ENCODE measurements around the gene DNTT. TPM values are rescaled to one million over a fixed set of nuclear protein-coding genes. Genes with fewer than 3 reads are reported as not detected.

The DNTT gene
- total and polyA plus RNA-seq, 2 of the 13 experiments (the other 11 are each of a cell fraction or from before 2014, with no cell fraction given): not detected

DNA sequence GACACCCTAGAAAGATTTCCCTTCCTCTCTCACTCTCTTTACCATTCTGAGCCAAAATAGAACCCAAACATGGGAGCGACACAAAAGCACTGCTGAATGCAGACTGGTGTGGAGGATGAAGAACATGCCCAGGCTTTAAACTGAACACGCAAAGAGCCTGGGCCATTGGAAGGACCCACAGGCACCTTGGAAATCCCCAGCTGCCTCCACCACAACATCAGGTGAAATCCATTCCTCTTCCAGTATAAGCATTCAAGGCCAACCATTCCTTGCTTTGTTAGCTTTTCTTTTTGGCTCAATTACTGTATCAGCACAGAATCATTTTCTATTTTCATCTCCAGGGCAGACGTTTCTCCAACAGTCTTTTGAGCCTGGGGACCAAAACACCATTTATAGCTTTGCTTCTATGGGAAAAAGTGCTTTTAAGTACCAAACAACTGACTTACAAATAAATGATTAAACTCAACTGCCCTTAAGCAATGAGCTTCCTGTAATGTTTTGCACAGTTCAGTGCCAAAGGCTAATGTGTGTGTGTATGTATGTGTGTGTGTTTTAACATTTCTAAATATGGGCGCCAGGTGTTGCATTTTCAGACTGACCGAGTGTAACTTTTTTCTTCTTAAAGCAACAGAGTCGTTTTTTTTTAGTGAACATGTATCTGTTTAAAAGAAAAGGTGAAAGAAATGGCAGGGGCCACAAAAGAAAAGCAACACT lies 16.7 kb upstream of the DNTT start (continued):
- TF ChIP-seq SALL2 (CRISPR knock-in tag; IDR thresholded peaks at IDR 0.05): no peak
- TF ChIP-seq, protein P1, sequence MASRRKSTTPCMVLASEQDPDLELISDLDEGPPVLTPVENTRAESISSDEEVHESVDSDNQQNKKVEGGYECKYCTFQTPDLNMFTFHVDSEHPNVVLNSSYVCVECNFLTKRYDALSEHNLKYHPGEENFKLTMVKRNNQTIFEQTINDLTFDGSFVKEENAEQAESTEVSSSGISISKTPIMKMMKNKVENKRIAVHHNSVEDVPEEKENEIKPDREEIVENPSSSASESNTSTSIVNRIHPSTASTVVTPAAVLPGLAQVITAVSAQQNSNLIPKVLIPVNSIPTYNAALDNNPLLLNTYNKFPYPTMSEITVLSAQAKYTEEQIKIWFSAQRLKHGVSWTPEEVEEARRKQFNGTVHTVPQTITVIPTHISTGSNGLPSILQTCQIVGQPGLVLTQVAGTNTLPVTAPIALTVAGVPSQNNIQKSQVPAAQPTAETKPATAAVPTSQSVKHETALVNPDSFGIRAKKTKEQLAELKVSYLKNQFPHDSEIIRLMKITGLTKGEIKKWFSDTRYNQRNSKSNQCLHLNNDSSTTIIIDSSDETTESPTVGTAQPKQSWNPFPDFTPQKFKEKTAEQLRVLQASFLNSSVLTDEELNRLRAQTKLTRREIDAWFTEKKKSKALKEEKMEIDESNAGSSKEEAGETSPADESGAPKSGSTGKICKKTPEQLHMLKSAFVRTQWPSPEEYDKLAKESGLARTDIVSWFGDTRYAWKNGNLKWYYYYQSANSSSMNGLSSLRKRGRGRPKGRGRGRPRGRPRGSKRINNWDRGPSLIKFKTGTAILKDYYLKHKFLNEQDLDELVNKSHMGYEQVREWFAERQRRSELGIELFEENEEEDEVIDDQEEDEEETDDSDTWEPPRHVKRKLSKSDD (CRISPR knock-in tag; IDR thresholded peaks at IDR 0.05; ENCODE audit: low read depth): no peak
- TF ChIP-seq ARHGAP35 (CRISPR knock-in tag; IDR thresholded peaks at IDR 0.05; ENCODE audit: borderline replicate concordance): no peak
- no peak for TF ChIP-seq PITX1 (CRISPR knock-in tag; IDR thresholded peaks at IDR 0.05)
- TF ChIP-seq KAT8 (CRISPR knock-in tag; IDR thresholded peaks at IDR 0.05): 0 out of 2 replicates have a peak, but pooled peaks have one; percentile 37
- no peak for TF ChIP-seq ARNTL (CRISPR knock-in tag; IDR thresholded peaks at IDR 0.05)
- no peak for TF ChIP-seq ZFP36L2 (CRISPR knock-in tag; IDR thresholded peaks at IDR 0.05)
- no peak for TF ChIP-seq FOXM1 (CRISPR knock-in tag; IDR thresholded peaks at IDR 0.05)
- TF ChIP-seq PHB2 (IDR thresholded peaks at IDR 0.05; ENCODE audit: partially characterized antibody): no peak
- TF ChIP-seq ZNF572 (CRISPR knock-in tag; IDR thresholded peaks at IDR 0.05): no peak
- TF ChIP-seq, protein P2, sequence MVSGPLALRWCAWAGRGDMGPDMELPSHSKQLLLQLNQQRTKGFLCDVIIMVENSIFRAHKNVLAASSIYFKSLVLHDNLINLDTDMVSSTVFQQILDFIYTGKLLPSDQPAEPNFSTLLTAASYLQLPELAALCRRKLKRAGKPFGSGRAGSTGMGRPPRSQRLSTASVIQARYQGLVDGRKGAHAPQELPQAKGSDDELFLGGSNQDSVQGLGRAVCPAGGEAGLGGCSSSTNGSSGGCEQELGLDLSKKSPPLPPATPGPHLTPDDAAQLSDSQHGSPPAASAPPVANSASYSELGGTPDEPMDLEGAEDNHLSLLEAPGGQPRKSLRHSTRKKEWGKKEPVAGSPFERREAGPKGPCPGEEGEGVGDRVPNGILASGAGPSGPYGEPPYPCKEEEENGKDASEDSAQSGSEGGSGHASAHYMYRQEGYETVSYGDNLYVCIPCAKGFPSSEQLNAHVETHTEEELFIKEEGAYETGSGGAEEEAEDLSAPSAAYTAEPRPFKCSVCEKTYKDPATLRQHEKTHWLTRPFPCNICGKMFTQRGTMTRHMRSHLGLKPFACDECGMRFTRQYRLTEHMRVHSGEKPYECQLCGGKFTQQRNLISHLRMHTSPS (CRISPR knock-in tag; IDR thresholded peaks at IDR 0.05; ENCODE audit: low read depth): no peak
- TF ChIP-seq ZNF766 (CRISPR knock-in tag; IDR thresholded peaks at IDR 0.05; ENCODE audit: borderline replicate concordance): no peak
- TF ChIP-seq, protein P3, sequence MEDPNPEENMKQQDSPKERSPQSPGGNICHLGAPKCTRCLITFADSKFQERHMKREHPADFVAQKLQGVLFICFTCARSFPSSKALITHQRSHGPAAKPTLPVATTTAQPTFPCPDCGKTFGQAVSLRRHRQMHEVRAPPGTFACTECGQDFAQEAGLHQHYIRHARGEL (CRISPR knock-in tag; IDR thresholded peaks at IDR 0.05): no peak
- TF ChIP-seq, protein P4, sequence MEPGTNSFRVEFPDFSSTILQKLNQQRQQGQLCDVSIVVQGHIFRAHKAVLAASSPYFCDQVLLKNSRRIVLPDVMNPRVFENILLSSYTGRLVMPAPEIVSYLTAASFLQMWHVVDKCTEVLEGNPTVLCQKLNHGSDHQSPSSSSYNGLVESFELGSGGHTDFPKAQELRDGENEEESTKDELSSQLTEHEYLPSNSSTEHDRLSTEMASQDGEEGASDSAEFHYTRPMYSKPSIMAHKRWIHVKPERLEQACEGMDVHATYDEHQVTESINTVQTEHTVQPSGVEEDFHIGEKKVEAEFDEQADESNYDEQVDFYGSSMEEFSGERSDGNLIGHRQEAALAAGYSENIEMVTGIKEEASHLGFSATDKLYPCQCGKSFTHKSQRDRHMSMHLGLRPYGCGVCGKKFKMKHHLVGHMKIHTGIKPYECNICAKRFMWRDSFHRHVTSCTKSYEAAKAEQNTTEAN (CRISPR knock-in tag; conservative IDR thresholded peaks at IDR 0.05): peak; percentile 85
- TF ChIP-seq, protein P5, sequence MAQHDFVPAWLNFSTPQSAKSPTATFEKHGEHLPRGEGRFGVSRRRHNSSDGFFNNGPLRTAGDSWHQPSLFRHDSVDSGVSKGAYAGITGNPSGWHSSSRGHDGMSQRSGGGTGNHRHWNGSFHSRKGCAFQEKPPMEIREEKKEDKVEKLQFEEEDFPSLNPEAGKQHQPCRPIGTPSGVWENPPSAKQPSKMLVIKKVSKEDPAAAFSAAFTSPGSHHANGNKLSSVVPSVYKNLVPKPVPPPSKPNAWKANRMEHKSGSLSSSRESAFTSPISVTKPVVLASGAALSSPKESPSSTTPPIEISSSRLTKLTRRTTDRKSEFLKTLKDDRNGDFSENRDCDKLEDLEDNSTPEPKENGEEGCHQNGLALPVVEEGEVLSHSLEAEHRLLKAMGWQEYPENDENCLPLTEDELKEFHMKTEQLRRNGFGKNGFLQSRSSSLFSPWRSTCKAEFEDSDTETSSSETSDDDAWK (CRISPR knock-in tag; IDR thresholded peaks at IDR 0.05): no peak
- TF ChIP-seq SSRP1 (CRISPR knock-in tag; IDR thresholded peaks at IDR 0.05): no peak
- no peak for TF ChIP-seq ZNF24 (IDR thresholded peaks at IDR 0.05)
- TF ChIP-seq, protein P6, sequence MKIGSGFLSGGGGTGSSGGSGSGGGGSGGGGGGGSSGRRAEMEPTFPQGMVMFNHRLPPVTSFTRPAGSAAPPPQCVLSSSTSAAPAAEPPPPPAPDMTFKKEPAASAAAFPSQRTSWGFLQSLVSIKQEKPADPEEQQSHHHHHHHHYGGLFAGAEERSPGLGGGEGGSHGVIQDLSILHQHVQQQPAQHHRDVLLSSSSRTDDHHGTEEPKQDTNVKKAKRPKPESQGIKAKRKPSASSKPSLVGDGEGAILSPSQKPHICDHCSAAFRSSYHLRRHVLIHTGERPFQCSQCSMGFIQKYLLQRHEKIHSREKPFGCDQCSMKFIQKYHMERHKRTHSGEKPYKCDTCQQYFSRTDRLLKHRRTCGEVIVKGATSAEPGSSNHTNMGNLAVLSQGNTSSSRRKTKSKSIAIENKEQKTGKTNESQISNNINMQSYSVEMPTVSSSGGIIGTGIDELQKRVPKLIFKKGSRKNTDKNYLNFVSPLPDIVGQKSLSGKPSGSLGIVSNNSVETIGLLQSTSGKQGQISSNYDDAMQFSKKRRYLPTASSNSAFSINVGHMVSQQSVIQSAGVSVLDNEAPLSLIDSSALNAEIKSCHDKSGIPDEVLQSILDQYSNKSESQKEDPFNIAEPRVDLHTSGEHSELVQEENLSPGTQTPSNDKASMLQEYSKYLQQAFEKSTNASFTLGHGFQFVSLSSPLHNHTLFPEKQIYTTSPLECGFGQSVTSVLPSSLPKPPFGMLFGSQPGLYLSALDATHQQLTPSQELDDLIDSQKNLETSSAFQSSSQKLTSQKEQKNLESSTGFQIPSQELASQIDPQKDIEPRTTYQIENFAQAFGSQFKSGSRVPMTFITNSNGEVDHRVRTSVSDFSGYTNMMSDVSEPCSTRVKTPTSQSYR (CRISPR knock-in tag; IDR thresholded peaks at IDR 0.05; ENCODE audit: borderline replicate concordance): no peak
- no peak for TF ChIP-seq HMG20A (CRISPR knock-in tag; IDR thresholded peaks at IDR 0.05; ENCODE audit: borderline replicate concordance)
- TF ChIP-seq ZNF367 (CRISPR knock-in tag; IDR thresholded peaks at IDR 0.05; ENCODE audit: borderline replicate concordance): no peak
